Measurements from ENCODE around the gene ARHGAP32. TPM values are rescaled to one million over a fixed set of nuclear protein-coding genes. Genes with fewer than 3 reads are reported as not detected.

ARHGAP32 gene
- total RNA-seq, 1 donor from 2014 or later = 50.8 TPM

DNA sequence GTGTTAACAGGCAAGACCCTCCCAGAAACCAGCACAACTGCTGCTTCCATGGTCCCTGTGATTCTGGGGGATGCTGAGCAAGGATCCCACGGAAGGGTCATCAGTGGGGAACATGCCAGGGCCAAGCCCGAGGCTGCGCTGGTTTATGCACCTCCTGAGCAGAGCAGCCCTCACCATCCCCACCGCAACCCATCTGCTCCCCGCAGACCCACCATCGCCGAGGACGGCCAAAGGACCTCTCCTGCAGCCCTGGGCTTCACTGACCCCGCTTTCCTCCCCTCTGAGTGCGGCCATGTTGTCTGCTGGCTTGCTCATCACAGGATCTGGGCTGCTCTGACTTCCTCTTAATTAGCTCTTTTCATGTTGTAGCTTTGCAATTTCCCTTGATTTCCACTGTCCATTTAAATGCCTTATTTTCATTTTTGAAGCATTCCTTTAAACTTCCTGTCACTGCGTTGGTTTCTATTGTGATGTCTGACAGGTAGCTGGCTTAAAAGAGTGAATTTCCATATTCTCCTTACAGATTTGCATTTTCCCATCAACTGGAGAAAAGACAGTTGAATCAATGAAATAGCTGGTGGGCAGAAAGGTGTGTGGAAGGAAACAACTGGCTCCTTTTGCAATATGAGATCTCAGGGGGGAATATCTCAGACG, 264.3 kb downstream of the ARHGAP32 start:
- H3K36me3 ChIP-seq (ENCODE audit: control insufficient read depth, insufficient read depth, low read length) = no peaks in the 10 kb centered on the region
- H3K27me3 ChIP-seq (ENCODE audit: control insufficient read depth, insufficient read depth, low read length) = no peaks in the 10 kb centered on the region
- FAIRE-seq (no peak), DNase-seq (ENCODE audit: low read depth) (no peak)
- H3K4me3 ChIP-seq (ENCODE audit: low read depth, low read length) = no peak overlapping the region
- TF ChIP-seq, protein P1, sequence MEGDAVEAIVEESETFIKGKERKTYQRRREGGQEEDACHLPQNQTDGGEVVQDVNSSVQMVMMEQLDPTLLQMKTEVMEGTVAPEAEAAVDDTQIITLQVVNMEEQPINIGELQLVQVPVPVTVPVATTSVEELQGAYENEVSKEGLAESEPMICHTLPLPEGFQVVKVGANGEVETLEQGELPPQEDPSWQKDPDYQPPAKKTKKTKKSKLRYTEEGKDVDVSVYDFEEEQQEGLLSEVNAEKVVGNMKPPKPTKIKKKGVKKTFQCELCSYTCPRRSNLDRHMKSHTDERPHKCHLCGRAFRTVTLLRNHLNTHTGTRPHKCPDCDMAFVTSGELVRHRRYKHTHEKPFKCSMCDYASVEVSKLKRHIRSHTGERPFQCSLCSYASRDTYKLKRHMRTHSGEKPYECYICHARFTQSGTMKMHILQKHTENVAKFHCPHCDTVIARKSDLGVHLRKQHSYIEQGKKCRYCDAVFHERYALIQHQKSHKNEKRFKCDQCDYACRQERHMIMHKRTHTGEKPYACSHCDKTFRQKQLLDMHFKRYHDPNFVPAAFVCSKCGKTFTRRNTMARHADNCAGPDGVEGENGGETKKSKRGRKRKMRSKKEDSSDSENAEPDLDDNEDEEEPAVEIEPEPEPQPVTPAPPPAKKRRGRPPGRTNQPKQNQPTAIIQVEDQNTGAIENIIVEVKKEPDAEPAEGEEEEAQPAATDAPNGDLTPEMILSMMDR (IDR thresholded peaks at IDR 0.05; ENCODE audit: insufficient read depth, low read length, severe bottlenecking) = no peak

GRCh38 chr11:128927108-128927461, 265.0 kb downstream of the ARHGAP32 start:
- TF ChIP-seq, protein P1 (IDR thresholded peaks at IDR 0.05; ENCODE audit: insufficient read depth, low read length, severe bottlenecking) = no peak
- H3K27me3 ChIP-seq (ENCODE audit: control insufficient read depth, insufficient read depth, low read length) = no peaks in the 10 kb centered on the region
- FAIRE-seq (no peak), DNase-seq (ENCODE audit: low read depth) (no peak)
- no peak overlapping the region for H3K4me3 ChIP-seq (ENCODE audit: low read depth, low read length)
- H3K36me3 ChIP-seq (ENCODE audit: control insufficient read depth, insufficient read depth, low read length) = no peaks in the 10 kb centered on the region

DNA sequence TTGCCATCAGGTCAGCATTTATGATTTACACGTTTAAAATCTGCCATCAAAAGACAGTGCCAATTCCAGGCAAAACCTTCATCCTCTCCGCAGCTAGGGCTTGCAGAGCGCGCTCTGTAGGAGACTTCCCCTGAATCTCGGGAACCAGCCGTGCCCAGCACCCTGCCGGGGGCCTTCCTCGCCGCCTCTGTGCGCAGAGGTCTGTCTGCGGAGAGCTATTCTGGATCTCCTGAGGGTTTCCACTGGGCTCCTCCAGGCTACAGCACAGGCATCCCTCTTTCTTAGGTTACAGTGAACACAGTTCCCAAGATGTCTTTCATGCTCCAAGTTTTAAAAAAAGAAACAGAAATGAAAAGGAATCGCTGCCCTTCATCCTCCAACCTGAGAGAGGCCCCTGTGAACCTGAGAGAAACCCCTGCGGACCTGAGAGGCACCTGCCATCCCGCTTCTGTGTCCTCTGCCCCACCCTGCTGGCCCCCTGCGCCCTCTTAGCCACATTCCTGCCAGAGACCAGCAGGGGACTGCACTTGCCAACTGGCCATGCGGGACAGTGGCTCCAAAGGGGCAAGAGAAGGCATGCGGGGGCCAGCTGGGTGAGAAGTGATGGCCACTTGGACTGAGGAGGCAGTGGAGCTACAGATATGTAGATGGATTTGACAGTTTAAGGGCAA, 265.6 kb downstream of the ARHGAP32 start:
- Histone ChIP-seq H3K4me3 (ENCODE audit: low read depth, low read length) (no peak overlapping the region), H3K36me3 (ENCODE audit: control insufficient read depth, insufficient read depth, low read length) (no peaks in the 10 kb centered on the region), H3K27me3 (ENCODE audit: control insufficient read depth, insufficient read depth, low read length) (no peaks in the 10 kb centered on the region)
- TF ChIP-seq, protein P1 (IDR thresholded peaks at IDR 0.05; ENCODE audit: insufficient read depth, low read length, severe bottlenecking) = no peak
- FAIRE-seq = no peak
- DNase-seq (ENCODE audit: low read depth) = no peak

- FAIRE-seq = no peak
- TF ChIP-seq, protein P1 (IDR thresholded peaks at IDR 0.05; ENCODE audit: insufficient read depth, low read length, severe bottlenecking) = no peak
- no peaks in the 10 kb centered on the region for H3K36me3 ChIP-seq (ENCODE audit: control insufficient read depth, insufficient read depth, low read length)
- DNase-seq (ENCODE audit: low read depth) = no peak
- no peaks in the 10 kb centered on the region for H3K27me3 ChIP-seq (ENCODE audit: control insufficient read depth, insufficient read depth, low read length)
- no peak overlapping the region for H3K4me3 ChIP-seq (ENCODE audit: low read depth, low read length)
Measured at GRCh38 chr11:128926000-128926399, 266.1 kb downstream of the ARHGAP32 start.

GRCh38 chr11:128925250-128925600, 266.9 kb downstream of the ARHGAP32 start:
- no peaks in the 10 kb centered on the region for H3K27me3 ChIP-seq (ENCODE audit: control insufficient read depth, insufficient read depth, low read length)
- FAIRE-seq = no peak

More at GRCh38 chr11:128925250-128925600, 266.9 kb downstream of the ARHGAP32 start:
- TF ChIP-seq, protein P1 (IDR thresholded peaks at IDR 0.05; ENCODE audit: insufficient read depth, low read length, severe bottlenecking) = no peak
- Histone ChIP-seq H3K4me3 (ENCODE audit: low read depth, low read length) (no peak overlapping the region), H3K36me3 (ENCODE audit: control insufficient read depth, insufficient read depth, low read length) (no peaks in the 10 kb centered on the region)
- DNase-seq (ENCODE audit: low read depth) = no peak
